ENCODE measurements around the gene GATA5.

GATA5 gene

GRCh38 chr20:62484478-62484877, 8.7 kb upstream of the GATA5 start:
- no peak overlapping the region for H3K4me3 ChIP-seq (ENCODE audit: low read depth, low read length)
- TF ChIP-seq, protein P1, sequence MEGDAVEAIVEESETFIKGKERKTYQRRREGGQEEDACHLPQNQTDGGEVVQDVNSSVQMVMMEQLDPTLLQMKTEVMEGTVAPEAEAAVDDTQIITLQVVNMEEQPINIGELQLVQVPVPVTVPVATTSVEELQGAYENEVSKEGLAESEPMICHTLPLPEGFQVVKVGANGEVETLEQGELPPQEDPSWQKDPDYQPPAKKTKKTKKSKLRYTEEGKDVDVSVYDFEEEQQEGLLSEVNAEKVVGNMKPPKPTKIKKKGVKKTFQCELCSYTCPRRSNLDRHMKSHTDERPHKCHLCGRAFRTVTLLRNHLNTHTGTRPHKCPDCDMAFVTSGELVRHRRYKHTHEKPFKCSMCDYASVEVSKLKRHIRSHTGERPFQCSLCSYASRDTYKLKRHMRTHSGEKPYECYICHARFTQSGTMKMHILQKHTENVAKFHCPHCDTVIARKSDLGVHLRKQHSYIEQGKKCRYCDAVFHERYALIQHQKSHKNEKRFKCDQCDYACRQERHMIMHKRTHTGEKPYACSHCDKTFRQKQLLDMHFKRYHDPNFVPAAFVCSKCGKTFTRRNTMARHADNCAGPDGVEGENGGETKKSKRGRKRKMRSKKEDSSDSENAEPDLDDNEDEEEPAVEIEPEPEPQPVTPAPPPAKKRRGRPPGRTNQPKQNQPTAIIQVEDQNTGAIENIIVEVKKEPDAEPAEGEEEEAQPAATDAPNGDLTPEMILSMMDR (IDR thresholded peaks at IDR 0.05; ENCODE audit: low read depth, low read length, missing control alignments): no peak
- no peak for DNase-seq (ENCODE audit: low read depth)

DNA sequence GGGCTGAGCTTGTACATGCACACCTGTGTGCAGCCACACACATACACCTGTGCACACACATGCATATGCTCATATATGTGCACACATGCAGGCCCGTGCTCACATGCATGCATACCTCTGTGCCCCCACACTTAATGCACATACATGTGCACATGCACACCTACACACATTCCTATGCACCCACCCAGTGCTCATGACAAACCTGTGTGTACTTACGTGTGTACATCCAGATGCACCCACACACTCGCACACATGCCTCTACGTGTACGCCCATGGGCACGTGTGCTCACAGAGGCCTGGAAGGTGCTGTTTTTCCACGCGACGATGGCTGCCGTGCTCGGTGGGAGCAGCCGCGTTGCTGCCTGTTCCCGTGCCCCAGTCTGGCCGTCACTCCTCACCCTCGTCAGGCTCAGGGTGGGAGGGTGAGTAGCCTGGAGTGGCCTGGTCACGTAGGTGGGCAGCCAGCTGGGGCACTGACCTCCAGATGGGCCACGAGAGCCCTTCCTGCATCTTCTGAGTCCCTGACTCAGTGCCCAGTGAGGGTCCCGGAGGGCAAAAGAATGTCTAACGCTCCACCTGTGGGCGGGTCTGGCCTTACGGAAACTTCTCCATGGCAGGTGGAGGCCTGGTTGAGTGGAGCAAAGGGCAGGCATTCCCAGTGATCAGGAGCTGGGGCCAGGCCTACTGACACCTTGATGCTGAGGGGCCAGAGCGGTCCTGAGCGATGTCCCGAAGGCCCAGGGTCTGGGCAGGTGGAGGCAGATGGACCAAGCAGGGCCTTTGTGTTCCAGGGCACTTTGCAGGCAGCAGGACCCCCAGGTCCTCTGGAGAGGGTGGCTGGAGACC, 8.0 kb upstream of the GATA5 start:
- TF ChIP-seq, protein P1 (IDR thresholded peaks at IDR 0.05; ENCODE audit: low read depth, low read length, missing control alignments): no peak
- H3K4me3 ChIP-seq (ENCODE audit: low read depth, low read length): no peak overlapping the region
- DNase-seq (ENCODE audit: low read depth): no peak

GRCh38 chr20:62482974-62483373, 7.2 kb upstream of the GATA5 start:
- DNase-seq (ENCODE audit: low read depth): no peak
- H3K4me3 ChIP-seq (ENCODE audit: low read depth, low read length): no peak overlapping the region
- TF ChIP-seq, protein P1 (IDR thresholded peaks at IDR 0.05; ENCODE audit: low read depth, low read length, missing control alignments): no peak

- TF ChIP-seq, protein P1 (IDR thresholded peaks at IDR 0.05; ENCODE audit: low read depth, low read length, missing control alignments): no peak
- DNase-seq (ENCODE audit: low read depth): no peak
- no peak overlapping the region for H3K4me3 ChIP-seq (ENCODE audit: low read depth, low read length)
Observed at GRCh38 chr20:62482146-62482809, 6.5 kb upstream of the GATA5 start.

GRCh38 chr20:62481425-62482145, 5.8 kb upstream of the GATA5 start:
- TF ChIP-seq, protein P1 (IDR thresholded peaks at IDR 0.05; ENCODE audit: low read depth, low read length, missing control alignments): no peak
- no peak for DNase-seq (ENCODE audit: low read depth)

DNA sequence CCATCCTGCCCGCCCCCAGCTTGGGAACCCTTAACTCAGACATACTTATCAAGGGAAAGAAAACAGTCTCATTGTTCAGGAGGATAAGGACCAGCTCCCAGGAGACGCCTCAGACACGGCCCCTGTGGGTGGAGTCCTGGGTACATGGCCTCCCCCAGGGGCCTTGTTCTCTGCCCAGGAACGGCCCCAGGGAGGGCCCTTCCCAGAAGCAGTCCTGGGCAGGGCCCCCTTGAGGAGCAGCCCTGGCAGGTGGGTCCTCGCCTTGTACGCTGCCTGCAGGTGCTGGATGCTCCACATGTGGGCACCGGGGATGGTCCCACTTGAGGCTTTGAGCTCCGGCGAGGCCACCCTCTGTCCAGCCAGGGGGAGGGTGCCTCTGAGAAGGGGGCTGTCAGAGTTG, 4.5 kb upstream of the GATA5 start:
- TF ChIP-seq, protein P1 (IDR thresholded peaks at IDR 0.05; ENCODE audit: low read depth, low read length, missing control alignments): no peak
- H3K4me3 ChIP-seq (ENCODE audit: low read depth, low read length): no peak overlapping the region
- no peak for DNase-seq (ENCODE audit: low read depth)

More at GRCh38 chr20:62481425-62482145, 5.8 kb upstream of the GATA5 start:
- no peak overlapping the region for H3K4me3 ChIP-seq (ENCODE audit: low read depth, low read length)

Measured in GM12864 (cell line).